RWPE1 (cell line): ENCODE data around the gene FBXO9.
A peak's percentile ranks its signal among the peaks of the same experiment; 100 is the strongest.

Source experiments
- CTCF ChIA-PET: fragments of 350-600 bp; sonication (Branson Sonifier 250); formaldehyde crosslinking; extraction: SDS; loops from one replicate; lab custom pipeline; 2021; lab: Yijun Ruan, JAX
- POLR2A ChIA-PET: fragments of 400-600 bp; formaldehyde crosslinking; extraction: SDS; loops from one replicate; lab custom pipeline; 2020; ENCODE audit warnings: antibody characterized with exemption; ENCODE audit not compliant: low non-redundant PET; lab: Yijun Ruan, JAX
- DNase-seq: peaks from one replicate; pipeline ENCODE4 v3.0.0; 2012; ENCODE audit warnings: low spot score
- H3K27ac ChIP-seq: fragments of 450-650 bp; 2 replicates; pipeline ENCODE4 v1.5.1; 2017
- CTCF ChIP-seq: fragments of 450-650 bp; conservative IDR thresholded peaks from 2 replicates; pipeline ENCODE4 v1.5.1; 2017; ENCODE audit warnings: low read depth, mild to moderate bottlenecking

The FBXO9 gene

GRCh38 chr6:53119349-53119748, 54.1 kb downstream of the FBXO9 start:
- no peak for DNase-seq
- no peak for TF ChIP-seq CTCF
- no peak overlapping the region for H3K27ac ChIP-seq
- ChIA-PET POLR2A (no interaction called here), CTCF (no interaction called here)

GRCh38 chr6:53119772-53120409, 54.7 kb downstream of the FBXO9 start:
- H3K27ac ChIP-seq: no peak overlapping the region
- CTCF ChIA-PET: no interaction called here
- DNase-seq: peak; percentile 23
- no peak for TF ChIP-seq CTCF
- POLR2A ChIA-PET: no interaction called here

DNA sequence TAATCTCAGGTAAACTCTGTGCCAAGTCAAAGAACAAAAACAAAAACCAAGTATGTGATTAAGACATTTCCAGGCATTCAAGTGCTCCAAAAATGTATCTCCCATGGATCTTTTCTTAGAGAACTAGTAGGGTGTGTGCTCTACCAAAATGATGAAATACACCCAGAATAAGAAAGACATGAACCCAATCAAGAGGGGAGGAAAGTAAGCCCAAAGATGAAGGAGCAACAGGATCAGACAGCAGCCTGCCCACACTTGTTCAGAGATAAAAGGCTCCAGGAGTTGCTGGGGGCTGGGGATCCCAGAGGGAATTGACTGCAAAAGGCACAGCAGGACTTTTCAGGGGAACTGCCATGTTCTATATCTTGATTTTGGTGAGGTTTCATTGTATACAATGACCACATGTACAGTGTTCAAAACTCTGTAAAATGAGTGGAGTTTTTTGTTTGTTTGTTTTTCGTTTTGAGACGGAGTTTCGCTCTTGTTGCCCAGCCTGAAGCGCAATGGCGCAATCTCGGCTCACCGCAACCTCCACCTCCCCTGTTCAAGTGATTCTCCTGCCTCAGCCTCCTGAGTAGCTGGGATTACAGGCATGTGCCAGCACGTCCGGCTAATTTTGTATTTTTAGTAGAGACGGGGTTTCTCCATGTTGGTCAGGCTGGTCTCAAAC, 59.1 kb downstream of the FBXO9 start:
- DNase-seq: no peak
- ChIA-PET POLR2A (no interaction called here), CTCF (no interaction called here)
- no peak overlapping the region for H3K27ac ChIP-seq
- no peak for TF ChIP-seq CTCF

GRCh38 chr6:53125276-53125675, 60.1 kb downstream of the FBXO9 start:
- POLR2A ChIA-PET: no interaction called here
- CTCF ChIA-PET: no interaction called here
- H3K27ac ChIP-seq: no peak overlapping the region
- TF ChIP-seq CTCF: no peak
- no peak for DNase-seq

DNA sequence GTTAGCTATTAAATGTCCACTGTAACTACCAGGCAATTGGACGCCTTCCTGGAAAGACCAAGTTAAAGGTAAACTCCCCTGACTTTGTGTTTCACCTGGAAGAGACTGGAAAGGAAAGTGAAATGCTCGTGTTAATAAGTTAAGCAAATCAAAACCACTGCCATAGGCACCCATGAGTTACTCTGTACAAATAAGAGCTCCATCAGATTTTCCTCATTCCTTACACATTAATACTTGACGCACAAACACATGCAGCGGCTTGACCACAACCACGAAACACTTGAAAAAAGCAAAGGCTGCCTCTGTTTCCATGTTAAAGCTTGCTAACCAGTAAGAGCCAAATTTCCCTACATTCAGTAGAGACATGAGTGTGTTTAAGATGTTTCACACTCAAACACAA, 63.6 kb downstream of the FBXO9 start:
- ChIA-PET POLR2A (no interaction called here), CTCF (no interaction called here)
- no peak for TF ChIP-seq CTCF
- DNase-seq: peak; percentile 10
- no peak overlapping the region for H3K27ac ChIP-seq

- no peak overlapping the region for H3K27ac ChIP-seq
- ChIA-PET POLR2A (no interaction called here), CTCF (no interaction called here)
- no peak for TF ChIP-seq CTCF
- DNase-seq: no peak
These were observed 65.5 kb downstream of the FBXO9 start for GRCh38 chr6:53130569-53131290.
